Astrocyte of the hippocampus (primary cell): ENCODE data around the gene NRN1.
"Not testable (repeated sequence)": the region's sequence is repeated elsewhere in the genome, so short reads cannot be mapped to it uniquely, and the experiment has no call there.

Source experiments
- DNase-seq: peaks from one replicate; pipeline ENCODE4 v3.0.0; 2011; ENCODE audit warnings: low read depth, low spot score

Gene NRN1, protein sequence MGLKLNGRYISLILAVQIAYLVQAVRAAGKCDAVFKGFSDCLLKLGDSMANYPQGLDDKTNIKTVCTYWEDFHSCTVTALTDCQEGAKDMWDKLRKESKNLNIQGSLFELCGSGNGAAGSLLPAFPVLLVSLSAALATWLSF

DNA sequence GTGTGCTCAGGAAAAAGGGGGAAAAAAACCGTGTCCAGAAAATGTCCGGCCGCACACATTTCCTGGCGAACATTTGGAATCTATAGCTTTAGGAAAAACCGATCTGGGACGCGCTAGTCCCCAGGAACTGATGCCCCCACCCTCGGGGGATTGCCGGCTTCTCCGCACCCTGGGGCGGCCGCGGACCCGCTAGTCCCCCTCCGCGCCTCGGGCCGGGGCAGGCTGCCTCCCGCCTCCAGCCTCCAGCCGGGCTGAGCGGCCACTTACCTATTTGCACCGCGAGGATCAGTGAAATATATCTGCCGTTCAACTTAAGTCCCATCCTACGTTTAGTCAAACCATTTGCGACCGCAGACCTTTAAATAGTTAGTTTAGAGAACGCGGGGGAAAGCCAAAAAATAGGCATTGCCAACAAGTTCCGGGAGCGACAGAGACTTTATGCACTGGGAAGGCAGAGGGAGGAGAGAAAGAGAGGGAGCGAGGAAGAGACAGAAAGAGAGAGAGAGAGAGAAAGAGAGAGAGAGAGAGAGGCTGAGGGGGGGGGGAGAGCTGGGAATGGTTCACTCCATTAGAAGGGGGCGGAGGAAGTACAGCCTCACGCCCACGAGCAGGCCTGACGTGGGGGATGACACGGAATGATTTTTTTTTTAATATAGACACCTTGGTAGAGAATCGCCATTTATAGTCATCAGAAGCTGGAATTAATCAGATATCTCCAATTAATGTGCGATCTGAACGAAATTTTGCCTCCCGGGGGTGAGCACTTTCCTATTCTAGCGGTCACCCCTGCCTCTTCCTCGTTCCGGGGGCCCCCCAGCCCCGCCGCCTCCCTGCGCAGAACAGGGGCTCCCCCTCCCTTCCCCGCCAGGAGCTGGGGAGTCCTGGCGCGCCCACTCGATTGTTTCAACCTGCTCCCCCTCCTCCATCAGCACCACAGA lies at the start of gene NRN1:
NRN1 (minus strand) TSS at position 498 of the 938 bp plus-strand sequence; CDS start at position 322, 176 bp downstream.
- DNase-seq = peak; percentile 33

- no peak for DNase-seq
Measured at GRCh38 chr6:6052216-6052615, 45.5 kb upstream of the NRN1 start.

DNA sequence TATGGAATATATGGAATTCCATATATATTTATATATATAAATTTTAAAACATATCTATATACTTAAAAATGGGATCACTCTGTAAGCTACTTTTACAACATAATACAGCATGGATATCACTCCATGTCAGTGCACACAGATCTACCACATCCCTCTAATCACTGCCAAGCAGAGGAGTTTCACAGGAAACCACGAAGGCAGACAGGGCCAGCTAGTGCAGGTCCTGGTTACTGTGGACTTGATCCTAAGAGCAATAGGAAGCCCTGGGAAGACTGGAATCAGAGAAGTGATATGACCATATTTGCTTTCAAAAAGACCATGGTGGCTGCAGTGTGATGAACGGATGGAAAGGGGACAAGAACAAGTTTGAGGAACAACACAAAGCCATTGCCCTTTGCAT lies 40.0 kb upstream of the NRN1 start:
- no peak for DNase-seq

DNA sequence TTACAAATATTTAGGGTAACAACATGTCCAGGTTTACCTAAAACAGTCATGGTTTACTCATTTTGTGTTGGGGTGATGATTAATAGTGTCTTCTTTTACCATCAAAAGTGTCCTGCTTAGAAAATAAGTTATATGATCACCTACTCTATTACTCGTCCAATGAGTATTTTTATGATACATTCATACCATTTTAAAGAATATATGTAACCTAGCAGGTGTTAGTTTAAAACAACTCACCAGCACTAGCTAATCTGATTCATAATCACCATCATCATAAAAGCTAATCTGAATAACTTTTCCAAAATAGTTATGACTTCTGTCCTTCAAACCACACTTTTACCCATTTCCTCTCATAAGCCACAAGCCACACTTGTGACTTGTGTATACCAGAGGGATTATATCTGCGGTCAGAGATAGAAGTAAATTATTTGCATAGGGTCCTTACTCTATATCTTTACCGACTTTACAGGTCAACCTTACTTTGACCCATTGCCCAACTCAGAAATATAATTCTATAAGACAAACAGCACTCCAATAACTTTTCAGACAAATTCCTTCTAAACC lies 33.3 kb upstream of the NRN1 start:
- DNase-seq = no peak

- no peak for DNase-seq
Measured at GRCh38 chr6:6037179-6037578, 30.5 kb upstream of the NRN1 start.

GRCh38 chr6:6033858-6034257 lies 27.1 kb upstream of the NRN1 start:
- no peak for DNase-seq

DNA sequence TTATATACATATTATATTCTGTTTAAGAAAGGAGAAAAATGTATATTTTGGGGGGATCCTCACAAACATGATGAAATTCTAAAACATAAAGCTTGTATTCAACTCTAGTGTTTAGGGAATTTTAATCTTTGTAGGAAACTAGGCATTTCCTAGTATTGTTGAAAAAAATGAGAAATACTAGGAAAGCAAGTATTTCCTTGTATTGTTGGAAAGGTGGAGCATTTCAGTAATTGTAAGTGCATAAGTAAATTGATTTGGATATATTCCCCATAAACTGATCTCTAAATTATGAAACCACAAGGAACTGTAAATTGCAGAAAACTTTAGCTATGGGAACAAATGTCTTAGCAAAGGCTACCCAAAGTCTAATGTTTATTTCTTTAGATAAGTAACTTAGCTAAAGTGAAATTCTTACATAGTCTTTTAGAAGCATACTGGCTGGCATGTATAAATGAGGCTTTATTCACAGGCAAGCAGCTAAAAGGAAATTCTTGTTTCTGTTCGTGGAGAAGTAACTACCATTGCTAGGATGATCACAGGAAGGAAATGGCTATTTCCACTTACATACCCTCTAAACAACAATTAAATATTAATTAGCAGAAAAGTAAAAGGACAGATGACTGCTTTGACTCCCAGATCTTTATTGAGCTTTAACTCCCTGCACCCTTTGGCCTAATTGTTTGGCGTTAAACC lies 19.9 kb upstream of the NRN1 start:
- DNase-seq = no peak

GRCh38 chr6:6025736-6026135 lies 19.0 kb upstream of the NRN1 start:
- no peak for DNase-seq

DNA sequence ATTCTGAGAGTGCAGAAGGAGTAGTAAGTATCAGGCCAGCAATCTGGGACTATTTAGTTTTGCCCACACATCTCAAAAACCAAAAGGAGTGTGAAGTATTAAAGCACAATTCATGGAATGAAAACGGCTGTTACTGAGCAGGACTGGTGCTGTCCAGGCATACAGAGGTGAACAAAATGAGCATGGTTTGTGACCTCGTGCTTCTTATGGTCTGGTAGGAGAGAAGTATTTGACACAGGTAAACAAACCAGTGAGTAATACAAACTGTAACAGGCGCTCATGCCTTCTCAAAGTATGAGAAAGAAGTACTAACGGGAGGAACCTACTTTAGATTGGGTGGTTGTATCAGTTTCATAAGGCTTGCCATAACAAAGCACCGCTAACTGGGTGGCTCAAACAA lies 17.5 kb upstream of the NRN1 start:
- DNase-seq = no peak

DNA sequence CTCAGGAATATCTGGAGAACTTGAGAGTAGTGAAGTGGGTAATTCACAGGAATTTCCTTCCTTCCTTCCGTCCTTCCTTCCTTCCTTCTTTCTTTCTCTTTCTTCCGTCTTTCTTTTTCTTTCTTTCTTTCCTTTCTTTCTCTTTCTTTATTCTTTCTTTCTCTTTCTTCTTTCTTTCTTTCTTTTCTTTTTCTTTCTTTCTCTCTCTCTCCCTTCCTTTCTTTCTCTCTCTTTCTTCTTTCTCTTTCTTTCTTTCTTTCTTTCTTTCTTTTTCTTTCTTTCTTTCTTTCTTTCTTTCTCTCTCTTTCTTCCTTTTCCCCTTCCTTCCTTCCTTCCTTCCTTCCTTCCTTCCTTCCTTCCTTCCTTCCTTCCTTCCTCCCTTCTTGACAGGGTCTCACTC lies 16.1 kb upstream of the NRN1 start:
- DNase-seq = not testable (repeated sequence)

DNA sequence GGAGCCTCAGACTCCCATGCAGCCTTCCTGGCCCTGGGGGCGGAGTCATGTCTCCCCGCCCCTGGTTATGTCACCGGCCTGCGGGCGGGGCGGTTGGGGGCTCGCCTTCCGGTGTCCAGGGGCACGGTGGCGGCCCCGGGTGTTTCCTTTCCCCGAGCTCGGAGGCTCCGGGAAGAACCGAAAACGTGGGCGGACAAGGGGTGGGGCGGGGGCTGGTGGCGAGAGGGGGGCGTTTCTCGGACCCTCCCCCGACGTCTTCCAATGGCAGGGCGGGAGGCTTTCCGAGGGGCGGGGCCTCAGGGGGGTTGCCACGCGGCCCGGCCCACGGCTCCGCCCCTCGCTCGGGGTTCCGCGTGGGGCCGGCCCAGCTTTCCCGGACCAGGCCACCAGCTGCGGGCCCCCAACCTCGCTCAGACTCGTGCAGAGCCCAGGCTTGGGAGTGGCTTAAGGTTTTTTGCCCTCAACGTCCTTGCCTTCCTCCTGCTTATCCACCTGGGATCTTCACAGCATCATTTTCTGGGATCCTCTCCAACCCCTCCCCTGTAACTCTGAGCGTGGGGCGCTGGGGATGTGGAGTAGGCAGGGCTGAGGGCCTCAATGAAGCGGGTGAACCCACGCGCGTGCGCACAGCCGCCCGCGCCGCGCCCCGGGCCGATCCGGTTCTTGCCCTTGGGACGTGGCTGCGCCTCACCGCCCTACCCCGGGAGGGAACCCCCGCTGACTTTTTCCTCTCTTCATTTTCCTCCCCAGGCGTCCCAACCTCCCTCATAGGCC lies 2.1 kb upstream of the NRN1 start:
- peak; percentile 74 for DNase-seq

GRCh38 chr6:6008089-6008647 lies 1.4 kb upstream of the NRN1 start:
- DNase-seq = no peak

GRCh38 chr6:6007366-6008088 lies 802 bp upstream of the NRN1 start:
- peak; percentile 33 for DNase-seq

GRCh38 chr6:6006006-6006427 lies 708 bp downstream of the NRN1 start:
- DNase-seq = no peak

- DNase-seq = no peak
Measured at GRCh38 chr6:6005051-6006005, 1.4 kb downstream of the NRN1 start.

GRCh38 chr6:6004390-6004995 lies 2.2 kb downstream of the NRN1 start:
- DNase-seq = no peak

- peak; percentile 59 for DNase-seq
Measured at GRCh38 chr6:6003621-6004366, 2.9 kb downstream of the NRN1 start.
